Measurements from ENCODE around the gene UST. TPM values are rescaled to one million over a fixed set of nuclear protein-coding genes. Genes with fewer than 3 reads are reported as not detected.

UST gene
- total and polyA plus RNA-seq, 4 donors: 0.24 to 2.7 (median 0.87) TPM

- no peaks in the 10 kb centered on the region for H3K36me3 ChIP-seq (ENCODE audit: control insufficient read depth in 4 of 4, insufficient read depth in 3 of 4, low read depth in 1 of 4, low read length in 3 of 4)
- DNase-seq (ENCODE audit: low spot score): no peak
- H3K9me3 ChIP-seq (ENCODE audit: control insufficient read depth in 4 of 4, low read length in 3 of 4): no peaks in the 10 kb centered on the region
- H3K4me3 ChIP-seq (ENCODE audit: low read depth in 1 of 3, low read length in 3 of 3): no peak overlapping the region
- H3K4me1 ChIP-seq (ENCODE audit: control insufficient read depth in 4 of 4, insufficient read depth in 4 of 4, low read length in 3 of 4): peaks cover 0 to 2% (median 0%) of the 10 kb centered on the region in 4 donors
- WGBS: 89% methylated on average over 2 of the region's 2 CpGs
- no peak overlapping the region for H3K9ac ChIP-seq (ENCODE audit: low read depth in 1 of 2, low read length in 2 of 2)
- no peaks in the 10 kb centered on the region for H3K27me3 ChIP-seq (ENCODE audit: control insufficient read depth in 4 of 4, insufficient read depth in 4 of 4, low read length in 3 of 4)
- no peak overlapping the region for H3K27ac ChIP-seq (ENCODE audit: low read depth in 1 of 2, low read length in 2 of 2)
- TF ChIP-seq NR2F2 (IDR thresholded peaks at IDR 0.05) (no peak), RAD21 (IDR thresholded peaks at IDR 0.05) (no peak), FOXA1 (IDR thresholded peaks at IDR 0.05) (no peak), EGR1 (IDR thresholded peaks at IDR 0.05; ENCODE audit: low read depth in 2 of 2) (no peak), YY1 (IDR thresholded peaks at IDR 0.05) (no peak), FOXA2 (IDR thresholded peaks at IDR 0.05) (no peak), CTCF (IDR thresholded peaks at IDR 0.05; ENCODE audit: low read depth, low read length, missing input control) (no peak), HNF4G (IDR thresholded peaks at IDR 0.05) (no peak), ZBTB33 (IDR thresholded peaks at IDR 0.05) (no peak), SP1 (IDR thresholded peaks at IDR 0.05) (no peak), MAX (IDR thresholded peaks at IDR 0.05) (no peak), REST (IDR thresholded peaks at IDR 0.05) (no peak), JUND (IDR thresholded peaks at IDR 0.05) (no peak), HNF4A (conservative IDR thresholded peaks at IDR 0.05) (no peak), ATF3 (IDR thresholded peaks at IDR 0.05) (no peak), RXRA (IDR thresholded peaks at IDR 0.05) (no peak), TAF1 (conservative IDR thresholded peaks at IDR 0.05) (no peak), GABPA (IDR thresholded peaks at IDR 0.05 in 1 of 2, conservative IDR thresholded peaks at IDR 0.05 in 1 of 2) (no peak)
These were observed 302.4 kb downstream of the UST start for GRCh38 chr6:149049230-149049629.
